HG02981 (cell line): ENCODE data around the gene ARL5C.
"Not testable (repeated sequence)": the region's sequence is repeated elsewhere in the genome, so short reads cannot be mapped to it uniquely, and the experiment has no call there.

Source experiments
- ATAC-seq: cut with Tn5 transposase; IDR thresholded peaks from one replicate; pipeline ENCODE4 v1.9.1; 2021; ENCODE audit warnings: mild to moderate bottlenecking, moderate library complexity; ENCODE audit not compliant: unreplicated experiment

Gene ARL5C

DNA sequence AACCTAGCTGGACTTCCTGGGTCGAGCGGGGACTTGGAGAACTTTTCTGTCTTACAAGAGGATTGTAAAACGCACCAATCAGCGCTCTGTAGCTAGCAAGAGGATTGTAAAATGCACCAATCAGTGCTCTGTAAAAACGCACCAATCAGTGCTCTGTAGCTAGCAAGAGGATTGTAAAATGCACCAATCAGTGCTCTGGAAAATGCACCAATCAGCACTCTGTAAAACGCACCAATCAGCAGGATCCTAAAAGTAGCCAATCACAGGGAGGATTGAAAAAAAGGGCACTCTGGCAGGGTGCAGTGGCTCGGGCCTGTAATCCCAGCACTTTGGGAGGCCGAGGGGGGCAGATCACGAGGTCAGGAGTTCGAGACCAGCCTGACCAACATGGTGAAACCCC lies 2.5 kb upstream of the ARL5C start:
- not testable (repeated sequence) for ATAC-seq

DNA sequence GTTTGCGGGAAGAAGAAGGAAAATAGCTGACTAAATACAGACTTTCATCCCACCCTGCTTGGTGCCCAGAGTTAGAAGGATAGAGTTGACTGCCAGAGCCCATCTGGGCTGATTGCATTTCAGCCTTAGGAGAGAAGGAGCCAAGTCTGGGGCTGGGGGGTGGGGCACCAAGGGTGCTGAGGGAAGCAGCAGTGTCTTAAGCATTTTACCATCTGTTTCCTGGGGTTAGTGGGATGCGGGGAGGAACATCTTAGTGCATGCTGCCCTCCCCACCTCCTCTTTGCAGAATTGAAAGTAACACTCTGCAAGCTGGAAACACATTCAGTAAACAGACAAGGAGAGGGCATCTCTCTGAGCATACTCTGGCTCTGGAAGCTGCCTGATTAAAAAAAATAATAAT lies 1.5 kb upstream of the ARL5C start:
- no peak for ATAC-seq

DNA sequence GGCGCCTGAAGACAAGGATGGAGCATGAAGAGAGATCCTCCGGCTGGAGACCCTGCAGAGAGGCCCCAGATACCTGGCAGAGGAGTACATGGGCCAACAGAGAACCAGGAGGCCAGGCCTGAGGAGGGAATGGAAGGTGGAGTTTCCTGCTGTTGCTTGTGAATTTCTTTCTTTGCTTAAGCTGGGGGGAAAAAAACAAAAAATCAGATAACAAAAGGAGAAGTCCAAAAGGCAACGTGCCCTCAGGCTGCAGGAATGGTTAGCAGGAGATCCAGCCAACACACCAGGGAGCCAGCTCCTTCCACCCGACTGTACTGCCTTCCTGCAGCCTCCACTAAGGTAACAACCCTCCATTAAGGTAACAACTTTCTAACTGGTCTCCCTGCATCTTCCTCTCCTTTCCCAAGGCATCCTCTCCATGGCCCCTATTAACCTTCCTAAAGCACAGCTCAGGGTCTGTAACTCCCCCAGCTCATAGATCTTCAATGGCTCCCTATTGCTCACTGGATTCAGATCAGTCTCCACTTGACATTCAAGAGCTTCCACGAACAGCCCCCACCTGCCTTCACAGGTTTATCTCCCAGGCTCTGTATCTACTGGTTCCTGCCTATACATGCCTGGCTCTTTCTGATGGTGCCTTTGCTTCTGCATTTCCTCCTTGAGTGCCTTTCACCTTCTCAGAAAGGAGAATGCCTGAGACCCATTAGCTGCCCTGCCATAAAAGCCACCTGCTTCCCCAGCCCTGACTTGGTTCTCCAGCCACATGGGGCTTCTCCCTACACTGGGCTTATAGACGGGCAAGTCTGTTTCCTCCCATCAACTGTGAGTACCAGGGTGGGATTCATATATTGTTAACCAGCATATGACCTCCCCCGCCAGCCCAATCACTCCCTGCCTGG lies 725 bp upstream of the ARL5C start:
- no peak for ATAC-seq

DNA sequence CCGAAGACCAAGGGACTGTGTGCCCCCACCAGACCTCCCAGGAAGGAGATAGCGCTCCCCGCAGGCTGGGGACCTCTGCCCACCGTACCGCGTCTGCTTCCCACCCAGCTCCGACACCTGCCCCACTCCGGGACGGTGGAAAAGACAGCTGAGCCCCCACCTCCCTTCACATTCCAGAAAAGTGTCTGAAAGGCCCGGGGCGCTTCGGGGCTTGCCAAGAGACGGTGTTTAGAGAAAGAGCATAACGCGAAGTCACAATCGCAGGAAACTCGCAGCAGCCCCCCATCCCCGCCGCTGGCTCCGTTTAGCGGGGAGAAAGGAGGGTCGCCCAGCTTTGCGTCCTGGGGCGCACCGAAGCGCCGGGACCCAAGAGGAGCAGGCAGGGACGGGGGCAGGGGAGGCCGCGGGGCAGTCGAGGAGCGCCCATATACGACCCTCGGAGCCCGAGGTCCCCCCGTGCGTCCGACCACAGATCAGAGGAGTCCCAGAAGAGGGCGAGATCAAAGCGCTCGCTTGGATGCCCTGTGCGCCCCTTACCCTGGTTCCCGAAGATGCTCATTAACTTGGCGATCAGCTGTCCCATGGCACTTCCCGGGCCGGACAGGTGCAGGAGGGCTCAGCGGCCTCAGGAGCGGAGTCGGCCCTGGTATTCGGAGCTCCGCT lies 652 bp downstream of the ARL5C start:
- ATAC-seq: peak; percentile 20

DNA sequence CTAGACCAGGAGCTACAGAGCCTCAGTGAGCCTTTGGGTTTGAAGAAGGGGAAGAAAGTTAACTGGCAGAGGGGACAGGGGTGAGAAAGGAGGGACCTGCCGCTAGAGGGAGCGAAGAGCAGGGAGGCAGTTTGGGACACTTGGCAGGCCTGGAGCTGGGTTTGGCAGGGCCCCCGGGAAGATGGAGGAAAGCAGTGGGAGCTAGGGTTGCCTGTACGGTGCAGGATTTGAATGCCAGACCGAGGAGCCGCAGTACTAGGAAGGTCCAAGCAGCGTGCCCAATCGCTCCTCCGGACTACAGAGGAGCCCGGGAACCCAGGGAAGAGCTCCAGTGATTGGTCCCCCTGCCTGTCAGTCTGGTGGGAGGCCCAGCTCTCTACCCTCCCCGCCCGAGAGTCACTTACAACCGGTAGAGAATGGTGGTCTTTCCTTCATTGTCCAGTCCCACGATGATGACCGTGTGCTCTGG lies 1.3 kb downstream of the ARL5C start:
- ATAC-seq: peak; percentile 74

DNA sequence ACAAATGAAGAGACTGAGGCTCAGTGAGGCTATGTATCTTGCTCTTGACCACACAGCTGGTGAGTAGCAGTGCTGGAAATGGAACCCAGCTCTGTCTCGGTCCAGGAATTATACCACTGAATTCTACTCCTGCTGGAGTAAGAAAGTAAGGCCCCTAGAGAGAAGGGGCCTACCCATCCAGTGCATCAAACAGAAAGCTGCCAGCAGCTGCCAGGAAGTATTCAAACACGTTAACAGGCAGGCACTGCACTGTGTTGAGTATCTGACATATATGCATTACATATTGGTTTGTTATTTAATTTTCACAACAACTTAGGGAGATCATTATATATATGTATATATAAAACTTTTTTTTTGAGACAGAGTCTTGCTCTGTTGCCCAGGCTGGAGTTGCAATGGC lies 4.0 kb downstream of the ARL5C start:
- ATAC-seq: no peak

DNA sequence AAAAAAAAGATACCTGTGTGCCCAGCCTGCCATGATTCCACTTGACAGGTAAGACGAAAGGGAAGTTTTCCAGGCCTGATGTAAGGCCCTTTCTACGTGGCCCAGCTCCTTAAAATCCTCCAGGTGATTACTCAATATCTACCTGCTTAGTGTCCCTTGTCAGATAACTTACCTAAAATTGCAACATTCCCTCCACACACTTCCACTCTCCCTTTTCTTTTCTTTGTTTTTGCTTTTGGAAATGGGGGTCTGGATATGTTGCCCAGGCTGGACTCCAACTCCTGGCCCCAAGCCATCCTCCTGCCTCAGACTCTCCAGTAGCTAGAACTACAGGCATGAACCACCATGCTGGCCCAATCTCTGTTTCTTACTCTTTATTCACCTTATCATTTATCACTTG lies 7.3 kb downstream of the ARL5C start:
- ATAC-seq: no peak

DNA sequence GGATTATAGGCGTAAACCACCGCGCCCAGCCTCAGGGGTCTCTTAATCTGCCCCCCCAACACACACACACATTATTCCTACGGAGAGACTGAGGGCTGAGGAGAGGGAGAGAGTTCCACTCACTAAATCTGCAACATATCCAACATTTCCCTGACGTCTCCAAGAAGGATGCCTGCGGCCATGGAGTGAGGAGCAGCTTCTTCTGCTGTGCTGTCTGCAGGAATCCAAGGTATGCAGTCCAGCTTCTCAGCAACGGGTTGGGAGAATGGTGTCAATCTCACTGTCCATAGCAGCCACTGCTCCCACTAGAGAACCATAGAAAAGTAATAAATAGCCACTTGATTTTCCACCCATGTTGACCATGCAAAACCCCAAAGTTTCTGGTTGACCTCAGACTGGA lies 9.5 kb downstream of the ARL5C start:
- no peak for ATAC-seq

DNA sequence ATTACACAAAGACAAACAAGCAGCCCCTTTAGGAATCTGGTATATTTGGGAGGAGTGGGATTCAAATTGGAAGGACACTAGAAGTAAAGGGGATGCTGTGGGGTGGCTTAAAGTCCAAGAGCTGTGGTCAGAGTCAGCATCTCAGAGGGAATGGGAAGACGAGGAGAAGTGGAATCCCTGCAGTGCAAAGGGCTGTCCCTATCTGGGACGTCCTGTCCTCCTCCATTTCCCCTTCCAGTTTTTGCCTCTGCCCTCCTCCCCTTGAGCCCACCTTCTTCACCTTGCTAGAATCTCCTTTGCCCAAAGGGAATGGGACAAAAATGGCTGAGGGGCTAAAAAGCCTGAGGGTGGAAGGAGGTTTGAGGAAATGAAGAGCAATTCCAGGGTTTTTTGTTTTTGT lies 10.3 kb downstream of the ARL5C start:
- no peak for ATAC-seq

DNA sequence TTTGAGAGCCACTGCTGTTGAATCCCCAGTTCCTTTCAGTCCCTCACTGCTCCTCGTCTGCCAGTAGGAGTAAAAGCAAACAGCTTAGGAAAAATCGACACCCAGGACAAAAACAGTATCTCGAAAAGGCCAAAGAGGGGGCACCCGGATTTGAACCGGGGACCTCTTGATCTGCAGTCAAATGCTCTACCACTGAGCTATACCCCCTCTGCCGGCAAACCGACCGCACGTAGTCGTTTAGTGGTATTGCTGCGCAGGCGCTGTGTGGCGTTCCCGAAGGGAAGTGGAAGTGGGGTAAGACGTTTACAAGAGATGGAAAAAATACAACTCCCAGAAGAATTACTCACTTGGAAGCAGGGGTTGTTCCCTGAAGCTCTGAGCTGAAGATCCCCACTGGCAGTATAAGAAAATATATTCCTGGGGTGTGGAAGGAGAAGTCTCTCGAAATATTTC lies 12.3 kb downstream of the ARL5C start:
- peak; percentile 47 for ATAC-seq

DNA sequence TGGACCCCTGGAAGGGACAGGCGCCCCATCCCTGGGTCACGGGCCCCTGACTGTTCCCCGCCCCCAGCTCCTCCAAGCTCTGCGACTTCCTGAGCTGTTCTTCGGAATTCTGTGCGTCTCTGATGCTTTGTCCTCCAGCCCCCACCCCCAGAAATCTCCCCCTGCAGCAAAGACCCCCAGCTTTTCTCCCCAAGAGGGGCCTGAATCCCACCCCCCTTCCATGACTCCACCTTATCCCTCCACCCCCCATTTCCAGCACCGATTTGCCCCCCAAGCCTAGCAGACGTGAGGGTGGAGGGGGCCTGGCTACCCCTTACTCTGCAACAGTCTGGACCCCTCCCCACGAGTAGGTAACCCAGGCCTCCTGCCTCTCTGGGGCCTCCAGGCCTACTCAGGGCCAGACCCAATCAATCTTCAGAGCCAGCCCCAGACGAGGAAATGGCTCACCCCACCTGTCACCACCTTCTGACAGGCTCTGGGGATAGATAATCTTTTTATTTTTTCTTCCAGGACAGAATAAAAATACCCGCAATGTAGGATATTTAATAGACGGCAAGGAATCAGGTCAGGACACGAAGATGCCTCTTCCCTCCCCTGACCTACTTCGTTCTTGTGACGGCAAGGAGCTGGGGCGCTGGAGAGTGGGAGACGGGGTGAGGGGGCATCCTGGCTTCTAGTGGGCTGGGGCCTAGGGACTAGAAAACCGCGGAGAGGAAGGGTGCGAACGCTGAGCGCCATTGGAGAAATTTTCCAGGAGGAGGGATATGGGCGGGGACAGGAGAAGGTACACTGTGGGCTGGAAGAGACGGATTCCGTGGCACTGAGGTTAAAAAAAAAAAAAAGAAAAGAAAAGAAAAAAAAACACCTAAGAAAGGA lies 13.8 kb downstream of the ARL5C start:
- no peak for ATAC-seq

DNA sequence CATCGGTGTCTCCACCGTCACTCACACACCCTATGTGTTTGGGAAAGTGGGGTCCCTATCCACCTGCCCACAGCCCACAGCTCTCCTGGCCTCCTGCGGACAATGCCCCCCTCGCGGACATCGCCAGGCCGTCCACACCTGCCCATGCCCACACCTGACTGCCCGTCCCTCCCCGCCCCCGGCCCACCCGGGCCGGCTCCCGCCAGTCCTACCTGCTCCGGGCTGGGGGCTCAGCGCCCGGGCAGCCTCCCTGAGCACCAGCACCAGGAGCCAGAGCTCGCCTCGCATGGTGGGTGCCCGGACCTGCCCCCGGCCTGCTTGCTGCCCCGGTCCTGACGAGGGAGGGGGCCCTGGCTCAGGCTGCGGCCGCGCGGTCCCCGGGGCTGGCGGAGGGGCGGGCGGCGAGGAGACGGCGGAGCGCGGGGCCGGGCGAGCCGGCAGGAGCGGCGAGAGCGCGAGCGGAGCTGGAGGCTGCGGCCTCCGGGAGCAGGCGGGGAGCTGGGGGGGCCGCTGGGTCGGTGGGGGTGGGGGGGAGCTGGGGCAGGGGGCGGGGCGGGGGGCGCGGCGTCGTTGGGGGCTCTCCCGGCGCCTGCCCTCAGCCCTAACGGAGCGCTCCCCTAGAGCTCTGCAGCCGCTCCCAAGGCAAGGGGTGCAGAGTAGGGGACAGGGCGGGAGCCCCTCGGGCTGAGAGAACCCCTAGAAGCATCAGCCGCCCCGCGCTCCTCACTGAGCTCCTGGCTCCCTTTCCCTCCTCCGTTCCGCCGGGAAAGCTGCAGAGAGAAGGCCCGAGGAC lies 14.6 kb downstream of the ARL5C start, which contains the start of gene PLXDC1:
TSS of gene PLXDC1 (minus strand) at position 488 of the 793 bp plus-strand sequence. CDS start at position 288, 200 bp downstream.
- no peak for ATAC-seq

DNA sequence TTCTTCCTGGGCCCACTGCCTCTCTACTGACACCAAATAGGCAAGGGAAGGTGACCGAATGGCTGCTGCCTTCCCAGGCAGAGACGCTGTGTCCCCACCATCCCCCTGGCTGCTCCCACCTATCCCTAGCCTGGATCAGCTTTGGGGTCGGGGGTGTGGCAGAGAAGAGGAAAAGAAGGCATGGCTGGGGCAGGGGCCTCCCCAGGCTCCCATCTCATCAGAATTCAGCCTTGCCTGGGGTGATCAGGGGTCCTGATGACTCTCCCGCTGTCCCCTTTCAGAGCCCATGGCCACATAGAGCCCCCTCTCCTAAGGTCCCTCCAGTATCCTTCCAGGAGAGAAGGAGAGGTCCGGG lies 15.2 kb downstream of the ARL5C start:
- ATAC-seq: no peak

DNA sequence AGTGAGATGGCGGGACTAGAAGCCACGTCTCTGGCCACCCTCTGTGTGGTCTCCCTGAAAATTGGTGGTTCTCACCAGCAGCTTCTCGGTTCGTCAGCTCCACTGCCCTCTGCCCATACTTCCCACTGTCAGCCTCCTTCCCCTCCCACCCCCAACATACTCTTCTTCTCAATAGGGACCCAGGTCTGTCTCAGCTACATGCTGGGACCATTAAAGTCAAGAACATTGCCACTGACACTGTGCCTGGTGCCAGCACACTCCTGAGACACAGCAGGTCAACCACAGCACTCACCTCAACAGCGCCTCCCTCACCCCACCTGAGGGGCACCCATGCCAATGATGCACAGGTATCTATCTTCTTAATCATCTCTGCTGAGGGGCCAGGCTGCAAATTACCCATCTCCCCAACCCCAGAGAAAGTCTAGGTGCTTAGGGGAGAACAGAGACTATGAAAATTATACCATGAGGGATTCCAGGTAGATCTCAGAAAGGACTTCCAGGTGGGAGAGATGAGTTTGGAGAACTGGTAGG lies 15.8 kb downstream of the ARL5C start:
- no peak for ATAC-seq

DNA sequence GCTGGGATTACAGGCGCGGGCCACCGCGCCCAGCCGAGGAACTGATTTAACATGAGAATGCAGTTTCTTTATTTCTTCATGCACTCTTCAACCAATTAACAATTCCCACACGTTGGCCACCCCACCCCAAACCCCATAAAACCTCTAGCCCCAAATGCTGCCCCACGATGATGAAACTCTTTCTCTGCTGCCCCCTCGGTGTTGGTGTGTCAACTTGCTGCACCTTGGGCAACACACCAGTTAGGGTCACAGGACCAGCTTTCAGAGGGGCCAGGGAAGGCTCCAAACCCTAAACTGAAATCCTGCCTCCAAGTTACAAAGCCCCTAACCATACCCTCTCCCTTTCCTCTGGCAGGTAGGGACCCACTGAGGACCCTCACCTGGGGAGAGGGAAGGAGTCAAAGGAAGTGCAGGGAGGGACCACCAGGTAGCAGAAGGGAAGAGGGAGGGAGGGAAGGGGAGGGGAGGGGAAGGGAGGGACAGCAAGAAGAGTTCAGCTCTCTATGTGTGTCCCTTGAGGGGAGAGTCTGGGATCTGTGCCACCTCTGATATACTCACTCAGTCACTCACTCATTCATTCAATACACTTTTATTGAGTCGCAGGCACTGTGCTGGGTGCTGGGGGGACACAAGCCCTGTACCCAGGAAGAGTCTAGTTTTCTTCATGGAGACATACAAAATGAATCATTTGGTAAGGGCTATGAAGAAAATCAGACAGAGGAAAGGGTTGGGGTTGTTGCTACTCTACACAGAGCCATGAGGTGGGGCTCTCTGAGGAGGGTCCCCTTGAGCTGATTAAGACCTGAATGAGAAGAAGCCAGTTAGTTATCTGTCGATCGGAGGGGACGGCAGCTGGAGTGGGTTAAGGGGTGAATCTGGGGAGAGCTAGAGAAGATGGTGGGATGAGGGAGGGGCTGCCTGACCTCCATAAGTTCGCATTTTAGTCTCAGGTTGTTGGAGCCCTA lies 18.5 kb downstream of the ARL5C start:
- no peak for ATAC-seq

DNA sequence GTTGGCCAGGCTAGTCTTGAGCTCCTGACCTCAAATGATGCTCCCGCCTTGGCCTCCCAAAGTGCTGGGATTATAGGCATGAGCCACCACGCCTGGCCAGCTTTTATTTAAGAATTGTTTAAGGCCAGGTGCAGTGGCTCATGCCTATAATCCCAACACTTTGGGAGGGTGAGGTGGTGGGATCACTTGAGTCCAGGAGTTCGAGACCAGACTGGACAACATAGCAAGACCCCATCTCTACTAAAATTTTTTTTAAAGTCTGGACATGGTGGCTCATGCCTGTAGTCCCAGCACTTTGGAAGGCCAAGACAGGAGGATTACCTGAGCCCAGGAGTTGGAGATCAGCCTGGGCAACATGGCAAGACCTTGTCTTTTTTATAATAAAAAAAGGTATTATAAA lies 19.7 kb downstream of the ARL5C start:
- no peak for ATAC-seq

DNA sequence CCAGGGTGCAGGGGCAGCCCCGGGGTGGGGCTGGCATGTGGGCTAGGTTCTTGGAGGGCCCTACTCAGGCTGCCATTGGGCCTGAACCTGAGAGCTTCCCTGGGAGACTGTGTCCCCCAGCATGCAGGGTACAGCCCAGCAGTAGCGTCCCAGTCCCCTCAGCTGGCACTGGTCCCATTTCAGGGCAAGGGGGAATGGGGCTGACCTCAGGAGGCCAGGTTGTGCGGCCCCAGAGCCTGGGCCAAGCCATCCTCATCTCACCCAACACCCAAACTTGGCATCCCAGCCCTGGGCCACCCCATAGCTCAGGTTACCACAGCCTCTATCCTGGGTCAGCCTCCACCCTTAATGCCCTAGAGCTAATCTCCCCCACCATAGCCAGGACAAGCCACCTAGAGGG lies 20.8 kb downstream of the ARL5C start:
- no peak for ATAC-seq

DNA sequence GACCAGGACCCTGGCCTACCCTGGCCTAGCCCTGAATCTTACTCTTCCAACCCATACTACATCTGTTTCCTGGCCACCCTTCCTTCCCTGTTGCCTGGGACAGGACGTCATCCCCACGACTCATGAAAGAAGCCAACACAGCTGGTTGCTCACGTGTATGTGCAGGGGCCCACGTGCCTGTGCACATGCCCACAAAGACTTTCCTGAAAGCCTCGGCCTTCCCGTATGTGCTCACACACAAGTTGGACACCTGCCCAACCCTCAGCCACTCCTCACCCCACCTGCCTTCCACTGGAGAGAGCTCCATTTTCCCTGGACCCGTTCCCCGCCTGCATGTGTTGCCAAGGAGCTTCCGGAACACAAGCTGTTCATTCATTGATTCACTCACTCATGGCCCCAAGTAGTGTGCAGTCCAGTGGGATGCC lies 21.5 kb downstream of the ARL5C start:
- ATAC-seq: no peak

DNA sequence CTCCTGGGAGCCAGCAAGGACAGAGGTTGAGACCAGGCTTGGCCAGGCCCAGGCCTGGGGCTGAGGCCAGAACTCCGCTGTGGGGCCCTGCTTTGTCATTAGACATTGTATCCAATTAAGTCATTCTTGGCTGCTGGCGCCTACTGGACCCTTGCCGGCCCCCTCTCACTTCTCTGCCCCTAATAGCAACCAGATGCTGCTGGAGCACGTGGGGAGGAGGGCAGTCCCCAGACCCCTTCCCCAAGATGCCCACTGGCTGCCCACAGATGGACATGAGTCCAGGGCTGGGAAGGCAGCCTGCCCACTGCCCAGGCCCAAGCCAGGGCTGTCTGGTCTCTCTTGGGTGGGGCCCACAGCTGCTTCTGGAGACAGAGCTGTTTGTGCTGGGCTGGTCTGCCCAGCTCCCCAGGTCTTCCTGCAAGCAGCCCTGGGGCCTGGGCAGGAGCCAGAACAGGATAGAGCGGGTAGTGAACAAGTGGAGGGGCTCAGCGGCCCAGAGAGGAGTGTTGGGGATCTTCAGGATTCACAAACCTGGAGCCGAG lies 22.3 kb downstream of the ARL5C start:
- ATAC-seq: no peak
